Measurements from ENCODE around the gene APOM.

The APOM gene

GRCh38 chr6:31658983-31659648 is 3.4 kb downstream of the APOM start:
- no peak for DNase-seq

GRCh38 chr6:31659649-31660380 is 4.1 kb downstream of the APOM start:
- peak in 1 of 2 donors; percentile 41 for DNase-seq

- DNase-seq, result peak; percentile 71 to 80
Measured at GRCh38 chr6:31660381-31661261, 4.9 kb downstream of the APOM start, which contains the start of gene C6orf47. Gene C6orf47, minus strand, starts transcription at chr6:31660778. Its CDS starts 831 bp downstream, at chr6:31659947.

- no peak for DNase-seq
Measured at GRCh38 chr6:31661262-31662123, 5.8 kb downstream of the APOM start.

- no peak for DNase-seq
Measured at GRCh38 chr6:31662124-31662723, 6.5 kb downstream of the APOM start.

- no peak for DNase-seq
Measured at GRCh38 chr6:31663126-31663960, 7.6 kb downstream of the APOM start.

GRCh38 chr6:31663961-31664789 is 8.5 kb downstream of the APOM start:
- DNase-seq, result no peak

GRCh38 chr6:31664790-31665500 is 9.3 kb downstream of the APOM start, which contains the start of gene GPANK1:
Gene GPANK1, minus strand, starts transcription at chr6:31664997. Its CDS starts 519 bp downstream, at chr6:31664478.
- peak; percentile 85 to 87 for DNase-seq

GRCh38 chr6:31665501-31666336 is 10.0 kb downstream of the APOM start, which contains the start of gene CSNK2B:
Gene CSNK2B, plus strand, starts transcription at chr6:31666080. Its CDS starts 752 bp downstream, at chr6:31666832.
- DNase-seq, result peak; percentile 97 to 98

GRCh38 chr6:31666337-31666965 is 10.8 kb downstream of the APOM start:
- DNase-seq, result no peak

GRCh38 chr6:31669676-31670075 is 14.0 kb downstream of the APOM start, which contains the start of gene LY6G5B:
Gene LY6G5B, plus strand, starts transcription at chr6:31669976. Its CDS starts 975 bp downstream, at chr6:31670951.
- no peak for DNase-seq

GRCh38 chr6:31676322-31676903 is 20.7 kb downstream of the APOM start:
- no peak for DNase-seq

GRCh38 chr6:31676904-31677303 is 21.2 kb downstream of the APOM start:
- no peak for DNase-seq

GRCh38 chr6:31677955-31678354 is 22.3 kb downstream of the APOM start:
- DNase-seq, result no peak

GRCh38 chr6:31680226-31681134 is 24.8 kb downstream of the APOM start, which contains the start of gene LY6G5C:
Gene LY6G5C, minus strand, starts transcription at chr6:31681067. Its CDS starts 694 bp downstream, at chr6:31680373.
- DNase-seq, result peak; percentile 59 to 62
